Umbilical cord (tissue), 2 donors: ENCODE measurements around the gene CNIH3. TPM values are rescaled to one million over a fixed set of nuclear protein-coding genes. Genes with fewer than 3 reads are reported as not detected.

ENCODE experiments used
- DNase-seq: peaks from one replicate; pipeline ENCODE4 v3.0.0-alpha.2; 2015; ENCODE audit warnings: low spot score
- total RNA-seq: library from RNA; depleted of rRNA; stranded (reverse); fragments of >200 nt; gene quantifications from one replicate; pipeline ENCODE4 v1.2.3, GENCODE V29; 2014; ENCODE audit warnings: low replicate concordance; ENCODE audit not compliant: insufficient read depth

Gene CNIH3
- total RNA-seq, 1 donor from 2014 or later = 9.4 TPM

DNA sequence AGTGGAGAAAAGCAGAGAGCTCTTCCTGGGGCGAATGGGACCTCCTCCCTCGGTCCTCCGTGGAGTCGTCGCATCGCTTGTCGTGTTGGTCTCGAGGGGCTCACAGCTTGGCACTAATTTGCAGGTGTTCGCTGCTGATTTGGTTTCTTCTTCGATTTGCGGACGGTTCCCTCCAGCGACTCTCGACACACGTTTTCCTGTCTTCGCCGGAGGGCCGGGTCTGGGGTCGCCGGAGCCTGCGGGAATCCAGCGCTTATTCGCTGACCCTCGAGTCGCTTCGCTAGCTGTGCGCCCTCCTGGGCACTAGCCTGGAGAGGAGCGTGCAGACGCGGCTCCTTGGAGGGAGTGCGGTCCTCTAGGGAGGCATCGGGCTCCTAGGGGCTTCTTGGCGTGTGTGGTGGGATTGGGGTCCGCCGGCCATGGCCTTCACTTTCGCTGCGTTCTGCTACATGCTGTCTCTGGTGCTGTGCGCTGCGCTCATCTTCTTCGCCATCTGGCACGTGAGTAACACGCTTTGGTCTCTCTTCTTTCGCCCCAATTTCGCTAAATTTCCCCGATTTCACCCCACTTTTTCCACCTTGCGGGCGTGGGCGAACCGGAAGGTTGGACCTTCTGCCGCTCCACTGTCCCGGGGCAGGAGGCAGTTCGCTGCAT, 766 bp downstream of the CNIH3 start:
- no peak for DNase-seq

DNA sequence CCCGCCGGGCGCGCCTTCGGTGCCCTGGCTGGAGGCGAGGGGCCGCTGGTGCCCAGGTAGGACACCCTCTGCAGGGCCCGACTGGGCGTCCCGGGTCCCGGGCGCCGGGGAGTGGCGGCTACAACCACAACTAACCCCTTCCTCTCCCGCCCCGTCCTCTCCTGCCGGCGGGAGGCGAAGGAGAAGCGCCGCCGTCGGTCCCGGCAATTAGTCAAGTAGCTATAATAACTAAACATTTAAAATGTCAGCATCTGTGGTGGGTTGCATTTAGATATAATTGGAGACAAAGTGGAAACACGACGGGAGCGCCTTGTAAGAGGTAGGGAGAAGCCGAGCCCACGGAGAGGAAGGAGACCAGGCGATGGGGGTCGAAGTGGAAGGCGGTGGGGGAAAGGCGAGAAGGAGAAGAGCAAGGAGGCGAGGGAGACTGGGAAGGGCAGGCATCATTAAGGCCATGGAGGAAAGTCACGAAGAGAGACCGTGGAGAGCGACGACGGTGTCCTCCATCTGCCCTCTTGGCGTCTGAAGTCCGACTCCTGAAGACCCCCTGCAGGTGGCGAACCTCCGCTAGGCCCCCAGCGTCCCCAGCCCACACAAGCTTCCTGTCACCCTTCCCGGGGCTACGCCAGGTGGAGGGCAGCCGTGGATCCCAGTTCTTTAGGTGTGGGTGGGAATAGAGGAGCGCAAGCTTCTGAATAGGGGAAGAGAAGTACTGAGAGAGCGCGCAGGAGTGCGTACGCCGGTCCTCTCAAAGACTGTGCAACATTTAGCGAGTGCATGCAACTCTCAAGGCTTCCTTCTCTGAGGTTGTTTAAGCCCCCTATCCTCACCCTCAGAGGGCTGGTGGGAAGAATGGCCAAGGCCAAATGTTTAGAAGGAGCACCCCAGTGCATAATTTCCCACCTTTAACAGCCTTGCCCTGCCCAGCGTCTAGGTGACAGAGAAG, 1.6 kb downstream of the CNIH3 start:
- no peak for DNase-seq

DNA sequence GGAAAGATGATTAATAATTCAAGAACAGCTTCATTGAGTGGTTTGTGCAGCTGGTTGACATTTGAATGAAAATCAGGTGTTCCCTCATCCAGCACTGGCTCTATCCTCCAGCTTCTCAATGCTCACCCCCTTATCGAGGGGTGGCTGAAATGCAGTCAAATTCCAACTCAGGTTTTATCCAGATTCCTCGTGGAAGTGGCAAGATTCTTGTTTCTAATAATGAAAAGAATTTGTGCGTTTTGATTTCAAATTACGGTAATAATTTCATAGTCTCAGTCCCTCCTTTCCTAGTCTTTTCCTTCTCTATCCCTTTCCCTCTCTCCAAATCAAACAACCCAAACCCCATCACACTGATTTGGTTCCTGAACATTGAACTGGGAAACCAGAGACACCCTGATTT, 3.1 kb downstream of the CNIH3 start:
- no peak for DNase-seq

DNA sequence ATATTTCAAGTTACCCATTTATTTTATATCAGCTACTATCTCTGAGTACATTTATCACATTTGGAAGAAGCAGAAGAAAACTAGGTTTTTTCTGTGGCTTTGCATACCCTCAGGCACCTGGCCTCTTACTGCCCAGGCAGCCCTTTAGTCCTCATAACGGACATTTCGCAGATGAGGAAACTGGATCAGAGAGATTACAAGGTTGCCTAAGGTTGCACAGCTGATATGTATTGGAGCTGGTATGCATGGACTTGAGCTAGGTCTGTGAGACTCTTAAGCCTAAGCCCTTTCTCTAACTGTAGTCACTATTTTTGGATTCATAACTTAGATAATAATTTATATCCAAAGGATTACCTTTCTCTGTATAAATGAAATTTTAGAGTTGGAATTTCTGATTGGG, 4.0 kb downstream of the CNIH3 start:
- no peak for DNase-seq

DNA sequence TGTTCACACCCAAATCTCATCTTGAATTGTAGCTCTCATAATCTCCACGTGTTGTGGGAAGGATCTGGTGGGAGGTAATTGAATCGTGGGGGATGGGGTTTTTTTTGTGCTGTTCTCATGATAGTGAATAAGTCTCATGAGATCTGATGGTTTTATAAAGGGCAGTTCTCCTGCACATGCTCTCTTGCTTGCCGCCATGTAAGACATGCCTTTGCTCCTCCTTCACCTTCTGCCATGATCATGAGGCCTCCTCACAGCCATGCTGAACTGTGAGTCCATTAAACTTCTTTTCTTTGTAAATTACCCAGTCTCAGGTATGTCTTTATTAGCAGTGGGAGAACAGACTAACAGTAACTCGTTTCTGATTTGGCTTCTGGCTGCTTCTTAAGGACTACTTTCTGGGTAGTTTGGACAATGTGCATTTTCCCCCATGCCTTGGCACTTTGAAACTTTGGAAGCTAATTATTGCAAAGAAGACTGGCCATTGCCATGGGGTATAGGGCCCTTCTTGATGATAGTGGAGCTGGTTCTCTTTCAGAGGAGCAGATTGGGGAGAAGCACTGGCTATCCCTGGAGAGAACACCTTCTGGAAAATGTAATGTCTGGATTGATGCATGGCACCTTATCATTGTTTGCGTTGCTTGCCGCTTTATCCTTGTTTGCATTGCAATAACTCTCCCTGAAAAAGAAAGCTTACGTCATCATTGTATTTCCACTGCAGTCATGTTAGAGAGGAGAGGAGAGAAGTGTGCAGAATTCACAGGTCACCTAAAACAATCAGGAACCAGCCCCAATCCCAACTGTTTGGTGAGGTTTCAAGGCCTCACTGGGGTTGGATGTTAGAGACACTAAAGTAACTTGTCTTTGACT, 5.9 kb downstream of the CNIH3 start:
- DNase-seq = no peak

DNA sequence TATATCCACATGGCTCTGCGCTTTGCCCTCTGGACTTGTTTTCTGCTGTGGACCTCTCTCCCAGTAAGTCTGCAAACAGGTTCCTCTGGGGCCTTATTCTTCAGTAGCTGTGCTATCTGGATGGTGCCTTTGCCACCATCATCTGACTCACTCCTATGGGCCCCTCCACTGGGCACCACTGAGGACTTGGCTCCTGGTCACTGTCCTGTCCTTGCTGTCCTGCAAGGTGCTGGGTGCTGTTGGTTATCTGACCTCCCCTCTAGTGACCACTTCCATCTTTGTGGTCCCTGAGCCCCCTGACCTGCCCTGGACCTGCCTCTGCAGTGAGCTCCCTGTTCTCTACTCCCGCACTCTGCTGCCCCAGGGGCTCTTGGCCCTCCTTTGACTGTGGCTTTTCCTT, 6.7 kb downstream of the CNIH3 start:
- DNase-seq = no peak

DNA sequence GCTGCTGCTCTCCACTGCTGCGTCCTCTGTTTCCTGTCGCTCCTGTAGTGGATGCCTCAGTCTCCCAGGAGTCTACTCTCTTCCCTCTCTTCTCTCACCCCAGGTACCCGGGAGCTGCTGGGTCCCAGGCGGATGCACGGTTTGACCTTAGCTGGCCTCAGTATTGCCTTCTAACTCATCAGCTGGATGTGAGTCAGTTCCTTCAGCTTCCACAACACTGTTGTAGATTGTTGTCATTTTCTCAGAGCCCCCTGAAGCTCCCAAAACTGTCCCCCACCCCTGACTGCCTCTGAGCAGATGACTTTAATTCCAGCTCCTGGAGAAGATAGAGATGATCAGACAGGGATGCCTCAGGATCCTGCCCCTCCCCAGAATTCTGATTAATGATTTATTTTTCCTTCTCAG, 7.2 kb downstream of the CNIH3 start:
- no peak for DNase-seq

DNA sequence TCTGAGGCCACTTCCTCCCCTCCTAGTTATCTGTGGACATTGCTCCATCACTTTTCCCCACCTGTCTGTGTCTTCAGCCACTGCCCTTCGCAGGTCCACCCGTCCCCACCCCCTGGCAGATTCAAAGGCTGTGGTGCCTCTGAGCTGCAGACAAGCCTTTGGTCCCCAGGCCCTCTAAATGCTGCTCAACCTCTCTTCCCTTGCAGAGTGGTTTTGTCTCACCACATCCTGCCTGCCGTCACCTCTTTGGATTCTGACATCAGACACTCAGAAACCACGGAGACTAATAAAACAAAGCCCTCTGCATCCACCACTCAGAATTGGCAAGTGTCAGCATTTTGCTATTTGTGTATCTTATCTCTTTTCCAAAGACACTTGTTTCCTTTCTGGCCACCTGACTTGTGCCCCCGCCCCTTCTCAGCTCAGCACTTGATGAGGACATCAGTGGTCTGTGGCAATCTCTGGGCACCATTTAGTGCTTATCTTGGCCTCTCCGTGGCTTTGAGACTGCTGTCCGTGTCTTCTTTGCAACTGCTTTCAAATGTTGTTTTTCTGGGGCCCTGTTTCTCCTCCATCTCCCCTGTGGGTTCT, 7.7 kb downstream of the CNIH3 start:
- no peak for DNase-seq

DNA sequence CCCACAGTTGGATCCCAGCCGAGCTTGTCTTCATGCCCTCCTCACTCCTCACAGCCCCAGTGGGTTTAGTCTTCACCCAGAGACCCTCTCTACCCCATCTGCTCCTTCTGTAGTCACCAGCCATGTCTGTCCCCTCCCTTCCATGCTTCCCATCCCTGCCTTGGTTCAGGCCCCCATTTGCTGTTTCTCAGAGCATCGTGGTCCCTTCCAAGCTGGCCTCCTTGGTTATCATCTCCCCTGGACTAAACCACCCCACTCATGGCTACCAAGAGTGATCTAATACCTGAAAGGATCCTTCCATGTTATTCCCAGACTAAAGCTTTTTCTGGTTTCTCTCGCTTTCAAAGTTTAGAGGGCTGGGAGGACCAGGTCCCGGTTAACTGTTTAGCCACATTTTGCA, 8.3 kb downstream of the CNIH3 start:
- DNase-seq = no peak

DNA sequence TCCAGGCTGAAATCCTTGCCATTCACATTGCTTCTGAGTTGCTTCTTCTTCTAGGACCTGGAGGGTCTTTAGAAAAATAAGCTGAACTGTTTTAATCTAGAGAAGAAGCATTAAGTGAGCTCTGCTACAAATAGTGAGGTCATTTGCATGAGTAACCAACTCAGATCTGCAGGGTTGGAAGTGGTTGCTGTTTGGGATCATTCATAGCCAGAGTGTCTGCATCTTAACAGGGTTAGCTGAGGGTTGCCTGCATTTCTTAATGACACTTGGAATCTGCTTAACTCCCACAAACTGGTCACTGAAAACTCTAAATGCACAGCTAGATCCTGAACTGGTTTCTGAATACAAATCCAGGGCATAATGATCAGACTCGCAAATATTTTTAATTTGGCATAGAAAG, 9.9 kb downstream of the CNIH3 start:
- peak; percentile 87 for DNase-seq

DNA sequence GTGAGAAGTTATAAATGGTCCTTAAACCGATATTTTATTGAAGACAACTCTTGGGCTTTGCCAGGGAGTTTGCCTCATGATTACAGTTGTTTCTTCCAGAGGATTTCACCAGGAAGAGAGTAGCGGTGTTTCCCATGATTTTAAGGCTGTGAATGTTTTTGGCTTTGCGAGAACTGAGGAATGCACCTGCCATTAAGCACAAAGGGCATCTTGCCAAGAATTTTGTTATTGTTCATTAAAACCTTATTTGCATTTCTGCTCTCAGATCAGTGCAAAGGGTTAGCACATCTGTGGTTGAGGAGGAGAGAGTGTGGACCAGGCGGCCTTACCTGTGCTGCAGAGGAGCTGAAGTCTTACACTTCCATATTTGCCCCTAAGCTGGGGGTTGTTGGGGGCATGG, 13.8 kb downstream of the CNIH3 start:
- DNase-seq = no peak

DNA sequence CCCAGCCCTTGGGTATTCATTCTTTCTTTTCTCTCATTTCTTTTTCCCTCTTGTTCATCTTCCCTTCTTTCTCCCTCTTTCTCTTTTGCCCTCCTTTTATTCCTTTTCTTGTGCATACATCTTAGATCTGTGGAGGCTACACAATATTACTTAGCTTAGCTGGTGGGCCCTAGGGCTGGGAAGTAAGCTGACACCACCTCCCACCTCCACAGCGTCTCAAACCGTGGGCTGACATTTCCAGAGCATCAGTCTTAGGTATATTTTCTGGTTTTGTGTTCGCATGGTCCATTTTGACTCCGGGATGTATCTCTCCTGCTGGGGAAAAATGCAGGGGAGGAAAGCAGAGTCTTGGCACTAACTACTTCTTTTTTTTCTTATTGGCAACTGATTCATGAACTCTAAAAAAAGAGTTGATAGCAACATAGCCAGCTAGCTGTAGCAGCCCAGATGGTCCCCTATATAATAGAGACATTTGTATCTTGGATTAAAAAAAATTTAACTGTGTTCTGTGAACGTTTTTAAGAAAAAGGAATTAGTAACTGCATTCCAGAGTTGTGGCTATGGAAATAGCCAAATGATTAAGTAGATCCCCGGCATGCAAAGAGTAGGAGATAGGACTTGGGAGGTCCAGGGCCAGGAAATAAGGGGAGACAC, 15.5 kb downstream of the CNIH3 start:
- no peak for DNase-seq

DNA sequence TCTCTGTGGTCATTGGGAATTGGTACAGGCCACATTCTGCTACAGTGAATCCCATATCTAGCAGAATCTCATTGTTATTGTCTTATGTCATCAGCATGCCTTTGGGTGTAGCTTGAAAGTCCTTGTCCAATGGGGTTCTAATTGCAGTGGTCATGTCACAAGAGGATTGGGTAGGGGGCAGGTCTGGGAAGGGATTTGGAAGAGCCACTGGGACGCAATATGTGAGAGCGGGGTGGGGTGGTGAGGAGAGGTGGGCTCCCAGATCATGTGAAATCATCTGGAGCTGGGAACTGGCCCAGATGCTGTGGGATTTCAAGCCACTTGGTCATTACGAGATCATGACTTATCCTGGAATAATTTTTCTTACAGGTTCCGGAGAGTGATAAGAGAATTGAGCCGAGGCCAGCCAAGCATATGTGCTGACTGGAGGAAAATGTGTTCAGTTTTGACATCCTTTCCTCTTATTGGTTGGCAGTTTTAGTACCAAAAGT, 16.3 kb downstream of the CNIH3 start:
- peak; percentile 74 for DNase-seq

DNA sequence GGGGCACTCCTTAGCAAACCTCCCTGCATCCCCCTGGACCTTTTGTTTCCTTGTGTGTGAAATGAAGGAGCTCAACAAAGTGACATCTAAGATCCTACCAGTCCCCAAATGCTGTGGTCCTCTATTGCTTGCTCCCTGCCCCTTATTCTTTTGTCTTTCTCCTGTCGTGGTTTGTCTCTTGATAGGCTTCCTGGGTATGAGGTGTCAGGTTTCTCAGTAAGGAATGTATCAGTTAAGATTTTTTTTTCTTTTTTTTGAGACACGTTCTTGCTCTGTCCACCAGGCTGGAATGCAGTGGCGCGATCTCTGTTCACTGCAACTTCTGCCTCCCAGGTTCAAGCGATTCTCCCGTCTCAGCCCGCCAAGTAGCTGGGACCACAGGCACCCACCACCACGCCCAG, 16.8 kb downstream of the CNIH3 start:
- DNase-seq = peak; percentile 19

DNA sequence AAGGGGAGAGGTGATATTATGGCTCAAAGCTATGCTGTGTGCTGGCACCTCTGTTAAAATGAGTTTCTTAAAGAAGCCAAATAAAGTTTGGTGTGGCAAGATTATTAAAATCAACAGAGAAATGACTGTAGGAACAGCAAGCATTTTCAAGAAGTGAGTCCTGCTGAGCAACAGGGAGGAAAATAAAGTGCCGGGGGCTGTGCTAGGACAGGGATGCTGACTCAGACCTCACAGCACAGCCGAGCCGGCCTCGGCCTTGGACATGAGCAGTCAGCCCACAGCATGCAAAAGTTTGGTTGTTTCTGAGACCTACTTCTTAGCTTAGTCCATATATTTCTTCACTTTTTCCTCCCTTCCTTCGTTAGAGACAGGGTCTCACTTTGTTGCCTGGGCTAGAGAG, 19.2 kb downstream of the CNIH3 start:
- peak; percentile 40 for DNase-seq

DNA sequence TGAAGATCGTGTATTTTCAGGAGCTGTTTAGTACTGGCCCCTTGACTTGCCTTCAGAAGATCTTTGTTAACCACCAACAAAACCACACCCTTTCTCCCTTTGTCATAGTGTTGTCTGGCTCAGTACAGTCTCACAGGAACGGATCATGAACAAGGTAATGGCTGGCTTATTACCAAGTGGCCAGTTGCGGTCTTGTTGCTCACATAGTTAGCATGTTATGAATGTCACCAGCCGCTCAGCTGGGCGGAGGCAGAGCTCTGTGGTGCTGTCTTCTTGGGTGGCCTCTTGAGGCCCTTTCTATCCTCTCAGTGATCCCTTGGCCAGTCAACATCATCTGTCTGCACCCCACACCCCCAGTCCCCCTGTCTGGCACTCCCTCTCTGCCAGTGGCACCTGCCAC, 21.4 kb downstream of the CNIH3 start:
- DNase-seq = no peak

DNA sequence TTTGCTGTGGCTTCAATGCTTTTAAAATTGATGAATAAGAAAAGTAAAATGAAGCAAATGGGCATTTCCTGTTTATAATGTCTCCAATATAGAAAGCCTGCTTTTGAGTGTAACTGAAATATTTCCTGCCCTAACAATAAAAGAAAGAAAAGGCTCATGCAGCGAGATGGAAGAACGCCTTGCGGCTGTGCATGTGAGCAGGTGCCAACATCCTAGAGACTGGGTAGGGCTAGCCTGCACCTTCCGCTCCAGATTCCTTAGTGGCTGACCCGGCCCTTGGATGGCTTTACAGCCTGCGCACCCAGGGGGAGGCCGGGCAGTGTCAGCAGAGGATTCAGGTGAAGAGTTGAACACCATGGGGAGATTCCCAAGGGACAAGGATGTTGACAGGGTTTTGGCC, 21.8 kb downstream of the CNIH3 start:
- DNase-seq = no peak

DNA sequence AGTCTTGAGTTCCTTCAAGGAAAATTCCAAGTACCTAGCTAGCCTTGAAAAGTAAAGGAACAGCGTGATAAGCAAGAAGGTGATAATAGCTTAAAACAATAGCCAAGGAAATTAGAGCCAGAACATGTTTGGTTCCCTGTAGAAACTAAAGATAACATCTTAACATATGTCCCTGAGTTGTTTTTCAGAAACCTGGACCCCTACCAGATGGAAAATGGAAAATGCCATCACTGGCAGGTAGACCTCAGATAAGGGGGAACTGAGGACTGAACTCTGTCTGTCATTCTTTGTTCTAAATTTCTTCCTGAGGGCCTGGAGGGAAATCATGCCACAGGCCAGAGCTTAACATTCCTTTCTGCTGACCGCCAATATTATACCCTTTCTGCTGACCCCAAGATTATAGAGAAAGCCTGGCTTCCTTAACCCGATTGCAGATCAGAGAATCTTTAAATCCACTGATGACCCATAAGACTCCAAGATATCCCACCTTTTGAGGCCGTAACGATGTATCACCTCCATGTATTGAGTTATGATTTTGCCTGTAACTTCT, 23.4 kb downstream of the CNIH3 start:
- DNase-seq = no peak

DNA sequence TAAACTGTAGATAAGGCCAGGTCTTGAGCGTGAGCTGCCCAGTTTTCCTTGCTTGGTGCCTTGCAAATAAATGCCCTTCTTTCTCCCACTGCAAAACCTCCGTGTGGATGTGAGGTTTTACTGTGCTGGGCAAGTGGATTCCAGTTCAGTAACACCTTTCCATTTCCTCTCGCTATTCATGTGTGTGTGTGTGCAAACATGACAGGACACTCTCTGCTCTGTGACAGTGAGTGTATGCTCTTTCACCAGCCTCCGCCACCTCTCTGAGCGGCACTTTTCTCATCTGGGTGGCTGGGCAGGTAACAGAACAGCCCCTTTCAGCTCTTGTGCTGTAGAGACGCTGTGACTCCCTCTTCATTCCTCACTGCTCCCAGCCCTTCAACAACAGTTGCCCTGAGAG, 23.9 kb downstream of the CNIH3 start:
- DNase-seq = no peak

DNA sequence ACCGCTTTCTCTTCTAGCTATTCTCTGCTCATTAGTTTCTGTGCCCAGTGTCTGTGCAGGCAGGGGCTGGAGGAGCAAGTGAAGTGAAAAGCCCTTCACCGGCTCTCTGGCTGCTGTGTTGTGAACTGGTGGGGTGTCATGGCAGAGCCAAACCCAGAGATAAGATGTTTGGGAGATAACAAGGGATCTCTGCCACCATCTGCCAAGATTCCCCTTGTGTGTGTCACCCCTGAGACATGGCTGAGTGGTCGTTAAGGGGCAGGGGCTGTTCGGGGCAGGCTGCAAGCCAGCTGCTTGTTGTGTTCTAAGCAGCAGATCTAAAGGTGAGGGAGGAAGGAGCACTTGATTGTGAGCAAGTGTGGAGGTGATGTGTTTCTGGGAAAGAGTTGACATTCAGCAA, 24.5 kb downstream of the CNIH3 start:
- no peak for DNase-seq

DNA sequence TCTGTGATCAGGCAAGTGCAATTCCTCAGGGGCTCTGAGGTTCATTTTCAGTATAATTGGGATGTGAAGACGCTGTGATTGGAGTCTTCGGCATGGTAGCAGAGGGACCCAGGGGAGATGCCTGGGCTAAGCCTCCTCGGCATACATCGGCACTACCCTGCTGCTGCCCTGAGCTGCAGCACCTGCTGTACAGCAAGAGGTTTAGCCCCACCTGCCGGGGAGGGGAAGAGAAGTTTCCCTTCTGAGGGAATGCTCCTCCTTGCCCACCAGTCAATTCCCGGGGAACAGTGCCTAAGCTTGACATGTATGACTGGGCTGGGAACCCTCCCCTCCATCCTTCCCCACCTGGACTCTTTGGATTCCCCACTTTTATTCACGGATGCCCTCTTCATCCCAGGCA, 24.9 kb downstream of the CNIH3 start:
- DNase-seq = no peak
